ENCODE results near the gene S1PR2. TPM values are rescaled to one million over a fixed set of nuclear protein-coding genes. Genes with fewer than 3 reads are reported as not detected.

Gene S1PR2
- total and polyA plus RNA-seq, 9 of the 15 experiments (the other 6 are each of a cell fraction or from before 2014, with no cell fraction given), result 1.5 to 3.9 (median 2.0) TPM

DNA sequence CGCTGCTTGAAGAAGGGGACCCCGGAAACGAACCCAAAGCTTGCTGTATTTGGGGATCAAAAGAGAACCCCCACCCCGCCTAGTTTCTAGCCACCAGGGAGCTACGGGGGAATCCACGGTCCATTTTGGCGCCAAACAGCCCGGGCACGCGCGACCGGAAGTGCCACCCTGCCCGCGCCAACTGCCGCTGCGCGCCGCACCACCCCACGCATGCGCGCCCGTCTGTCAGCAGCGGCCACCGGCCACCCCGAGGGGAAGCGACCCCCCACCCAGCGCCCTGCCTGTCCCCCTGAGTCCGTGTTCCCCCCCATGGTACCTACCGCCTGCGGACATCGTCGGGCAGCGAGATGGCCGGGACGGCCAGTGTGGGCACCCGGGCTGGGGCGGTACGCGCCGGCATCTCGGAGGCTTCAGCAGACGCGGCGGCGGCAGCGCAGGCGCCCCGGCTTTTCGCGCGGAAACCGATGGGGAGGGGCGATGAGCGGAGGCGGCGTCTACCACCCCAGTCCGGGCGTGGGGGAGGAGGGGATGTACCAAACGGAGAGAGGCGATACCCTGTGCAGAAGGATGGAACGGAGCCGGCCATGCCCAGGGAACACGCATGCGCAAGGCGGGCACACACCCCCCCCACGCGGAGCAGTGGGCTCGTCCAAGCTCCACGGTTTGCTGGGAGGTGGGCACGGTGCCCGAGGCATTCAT is 36.5 kb downstream of the S1PR2 start, which contains the start of gene DNMT1 (continued):
- TF ChIP-seq, protein P1, sequence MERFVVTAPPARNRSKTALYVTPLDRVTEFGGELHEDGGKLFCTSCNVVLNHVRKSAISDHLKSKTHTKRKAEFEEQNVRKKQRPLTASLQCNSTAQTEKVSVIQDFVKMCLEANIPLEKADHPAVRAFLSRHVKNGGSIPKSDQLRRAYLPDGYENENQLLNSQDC (CRISPR knock-in tag; IDR thresholded peaks at IDR 0.05), result peak; percentile 74; the same call in 1 of the 2 replicates
- TF ChIP-seq ZNF57 (CRISPR knock-in tag; IDR thresholded peaks at IDR 0.05) (no peak), ZNF134 (CRISPR knock-in tag; conservative IDR thresholded peaks at IDR 0.05) (no peak), KDM5B (IDR thresholded peaks at IDR 0.05; ENCODE audit: insufficient replicate concordance, low read depth, low read length) (peak; percentile 92), HDAC3 (IDR thresholded peaks at IDR 0.05; ENCODE audit: borderline replicate concordance, partially characterized antibody) (no peak), ZNF583 (CRISPR knock-in tag; IDR thresholded peaks at IDR 0.05) (no peak), MAFF (IDR thresholded peaks at IDR 0.05; ENCODE audit: low read length) (peak; percentile 56; the same call in 1 of the 2 replicates), ZNF347 (CRISPR knock-in tag; IDR thresholded peaks at IDR 0.05; ENCODE audit: low read depth) (no peak), MCM5 (IDR thresholded peaks at IDR 0.05; ENCODE audit: low read depth) (no peak), FOXK1 (CRISPR knock-in tag; IDR thresholded peaks at IDR 0.05; ENCODE audit: borderline replicate concordance) (no peak), ZNF699 (CRISPR knock-in tag; IDR thresholded peaks at IDR 0.05; ENCODE audit: insufficient replicate concordance) (no peak), FOXJ2 (tag; IDR thresholded peaks at IDR 0.05) (no peak), BDP1 (IDR thresholded peaks at IDR 0.05; ENCODE audit: insufficient read depth, insufficient read length) (no peak), ZNF584 (CRISPR knock-in tag; IDR thresholded peaks at IDR 0.05; ENCODE audit: low read depth) (no peak), E2F3 (CRISPR knock-in tag; IDR thresholded peaks at IDR 0.05) (peak; percentile 96), MED1 (CRISPR knock-in tag; IDR thresholded peaks at IDR 0.05; ENCODE audit: borderline replicate concordance) (no peak)
- TF ChIP-seq, protein P2, sequence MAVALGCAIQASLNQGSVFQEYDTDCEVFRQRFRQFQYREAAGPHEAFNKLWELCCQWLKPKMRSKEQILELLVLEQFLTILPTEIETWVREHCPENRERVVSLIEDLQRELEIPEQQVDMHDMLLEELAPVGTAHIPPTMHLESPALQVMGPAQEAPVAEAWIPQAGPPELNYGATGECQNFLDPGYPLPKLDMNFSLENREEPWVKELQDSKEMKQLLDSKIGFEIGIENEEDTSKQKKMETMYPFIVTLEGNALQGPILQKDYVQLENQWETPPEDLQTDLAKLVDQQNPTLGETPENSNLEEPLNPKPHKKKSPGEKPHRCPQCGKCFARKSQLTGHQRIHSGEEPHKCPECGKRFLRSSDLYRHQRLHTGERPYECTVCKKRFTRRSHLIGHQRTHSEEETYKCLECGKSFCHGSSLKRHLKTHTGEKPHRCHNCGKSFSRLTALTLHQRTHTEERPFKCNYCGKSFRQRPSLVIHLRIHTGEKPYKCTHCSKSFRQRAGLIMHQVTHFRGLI (CRISPR knock-in tag; IDR thresholded peaks at IDR 0.05), result no peak
- TF ChIP-seq, protein P3, sequence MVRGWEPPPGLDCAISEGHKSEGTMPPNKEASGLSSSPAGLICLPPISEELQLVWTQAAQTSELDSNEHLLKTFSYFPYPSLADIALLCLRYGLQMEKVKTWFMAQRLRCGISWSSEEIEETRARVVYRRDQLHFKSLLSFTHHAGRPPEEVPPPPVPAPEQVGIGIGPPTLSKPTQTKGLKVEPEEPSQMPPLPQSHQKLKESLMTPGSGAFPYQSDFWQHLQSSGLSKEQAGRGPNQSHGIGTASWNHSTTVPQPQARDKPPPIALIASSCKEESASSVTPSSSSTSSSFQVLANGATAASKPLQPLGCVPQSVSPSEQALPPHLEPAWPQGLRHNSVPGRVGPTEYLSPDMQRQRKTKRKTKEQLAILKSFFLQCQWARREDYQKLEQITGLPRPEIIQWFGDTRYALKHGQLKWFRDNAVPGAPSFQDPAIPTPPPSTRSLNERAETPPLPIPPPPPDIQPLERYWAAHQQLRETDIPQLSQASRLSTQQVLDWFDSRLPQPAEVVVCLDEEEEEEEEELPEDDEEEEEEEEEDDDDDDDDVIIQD (CRISPR knock-in tag; IDR thresholded peaks at IDR 0.05), result no peak
- TF ChIP-seq, protein P4, sequence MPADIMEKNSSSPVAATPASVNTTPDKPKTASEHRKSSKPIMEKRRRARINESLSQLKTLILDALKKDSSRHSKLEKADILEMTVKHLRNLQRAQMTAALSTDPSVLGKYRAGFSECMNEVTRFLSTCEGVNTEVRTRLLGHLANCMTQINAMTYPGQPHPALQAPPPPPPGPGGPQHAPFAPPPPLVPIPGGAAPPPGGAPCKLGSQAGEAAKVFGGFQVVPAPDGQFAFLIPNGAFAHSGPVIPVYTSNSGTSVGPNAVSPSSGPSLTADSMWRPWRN (IDR thresholded peaks at IDR 0.05; ENCODE audit: low read depth), result no peak
- TF ChIP-seq, protein P5, sequence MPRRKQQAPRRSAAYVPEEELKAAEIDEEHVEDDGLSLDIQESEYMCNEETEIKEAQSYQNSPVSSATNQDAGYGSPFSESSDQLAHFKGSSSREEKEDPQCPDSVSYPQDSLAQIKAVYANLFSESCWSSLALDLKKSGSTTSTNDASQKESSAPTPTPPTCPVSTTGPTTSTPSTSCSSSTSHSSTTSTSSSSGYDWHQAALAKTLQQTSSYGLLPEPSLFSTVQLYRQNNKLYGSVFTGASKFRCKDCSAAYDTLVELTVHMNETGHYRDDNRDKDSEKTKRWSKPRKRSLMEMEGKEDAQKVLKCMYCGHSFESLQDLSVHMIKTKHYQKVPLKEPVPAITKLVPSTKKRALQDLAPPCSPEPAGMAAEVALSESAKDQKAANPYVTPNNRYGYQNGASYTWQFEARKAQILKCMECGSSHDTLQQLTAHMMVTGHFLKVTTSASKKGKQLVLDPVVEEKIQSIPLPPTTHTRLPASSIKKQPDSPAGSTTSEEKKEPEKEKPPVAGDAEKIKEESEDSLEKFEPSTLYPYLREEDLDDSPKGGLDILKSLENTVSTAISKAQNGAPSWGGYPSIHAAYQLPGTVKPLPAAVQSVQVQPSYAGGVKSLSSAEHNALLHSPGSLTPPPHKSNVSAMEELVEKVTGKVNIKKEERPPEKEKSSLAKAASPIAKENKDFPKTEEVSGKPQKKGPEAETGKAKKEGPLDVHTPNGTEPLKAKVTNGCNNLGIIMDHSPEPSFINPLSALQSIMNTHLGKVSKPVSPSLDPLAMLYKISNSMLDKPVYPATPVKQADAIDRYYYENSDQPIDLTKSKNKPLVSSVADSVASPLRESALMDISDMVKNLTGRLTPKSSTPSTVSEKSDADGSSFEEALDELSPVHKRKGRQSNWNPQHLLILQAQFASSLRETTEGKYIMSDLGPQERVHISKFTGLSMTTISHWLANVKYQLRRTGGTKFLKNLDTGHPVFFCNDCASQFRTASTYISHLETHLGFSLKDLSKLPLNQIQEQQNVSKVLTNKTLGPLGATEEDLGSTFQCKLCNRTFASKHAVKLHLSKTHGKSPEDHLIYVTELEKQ (CRISPR knock-in tag; IDR thresholded peaks at IDR 0.05), result no peak

All from K562 (cell line).